CD4-positive, alpha-beta T cell (primary cell): Measurements from ENCODE around the gene CCDC186. TPM values are rescaled to one million over a fixed set of nuclear protein-coding genes. Genes with fewer than 3 reads are reported as not detected.

ENCODE experiments used
- ATAC-seq: fragments of 200-7000 bp; cut with Tn5 transposase; one replicate; pipeline ENCODE4 v1.10.0; 2022; ENCODE audit warnings: mild to moderate bottlenecking; ENCODE audit not compliant: poor library complexity
- CTCF ChIA-PET: fragments of 350-600 bp; sonication (Branson Sonifier 250); formaldehyde crosslinking; loops from one replicate; lab custom pipeline; 2021; ENCODE audit warnings: antibody characterized with exemption, inconsistent platforms; lab: Charles Lee
- POLR2A ChIA-PET: fragments of 350-600 bp; sonication (Branson Sonifier 250); formaldehyde crosslinking; loops from one replicate; lab custom pipeline; 2021; ENCODE audit warnings: antibody characterized with exemption, inconsistent platforms; lab: Charles Lee
- DNase-seq, 14 experiments: peaks; one replicate each; pipeline ENCODE4 v3.0.0-alpha.2; 2013 to 2020; ENCODE audit warnings: mixed read lengths in 2 of 14
- H3K27ac ChIP-seq, 2 donors: one replicate each; pipeline versions ENCODE4 v1.5.1 to v1.7.0; 2013; ENCODE audit warnings: low read length in 2 of 2, low read depth in 1 of 2, mild to moderate bottlenecking in 1 of 2
- H3K27me3 ChIP-seq, 2 experiments: 1 replicate in 1 of 2; 2 replicates in 1 of 2; pipeline versions ENCODE4 v1.6.1 to v1.7.0; 2013; ENCODE audit warnings: low read length in 2 of 2, control low read depth in 1 of 2, mild to moderate bottlenecking in 1 of 2, moderate library complexity in 1 of 2; ENCODE audit not compliant: insufficient read depth in 2 of 2, control insufficient read depth in 1 of 2
- H3K36me3 ChIP-seq: one replicate; pipeline ENCODE4 v1.6.1; 2013; ENCODE audit warnings: low read length, control low read depth; ENCODE audit not compliant: insufficient read depth
- H3K4me1 ChIP-seq: one replicate; pipeline ENCODE4 v1.6.1; 2013; ENCODE audit warnings: low read length, control low read depth; ENCODE audit not compliant: insufficient read depth
- H3K4me3 ChIP-seq: one replicate; pipeline ENCODE4 v1.5.1; 2013; ENCODE audit warnings: mild to moderate bottlenecking, low read length, moderate library complexity
- H3K9me3 ChIP-seq, 2 experiments: 1 replicate in 1 of 2; 2 replicates in 1 of 2; pipeline versions ENCODE4 v1.6.1 to v1.7.0; 2013; ENCODE audit warnings: low read length in 2 of 2, mild to moderate bottlenecking in 2 of 2, control low read depth in 1 of 2, moderate library complexity in 1 of 2; ENCODE audit not compliant: control insufficient read depth in 1 of 2, insufficient read depth in 1 of 2
- H3K27ac Mint-ChIP-seq: one replicate; pipeline ENCODE4 v1.8.0; 2020; ENCODE audit warnings: mixed read lengths
- H3K27me3 Mint-ChIP-seq: one replicate; pipeline ENCODE4 v1.8.0; 2021; ENCODE audit warnings: mixed read lengths
- H3K36me3 Mint-ChIP-seq: one replicate; pipeline ENCODE4 v1.8.0; 2021; ENCODE audit warnings: low read depth, mixed read lengths
- H3K4me1 Mint-ChIP-seq: one replicate; pipeline ENCODE4 v1.8.0; 2021; ENCODE audit warnings: low read depth, mixed read lengths
- H3K4me3 Mint-ChIP-seq: one replicate; pipeline ENCODE4 v1.8.0; 2020; ENCODE audit warnings: mild to moderate bottlenecking, mixed read lengths
- H3K9me3 Mint-ChIP-seq: one replicate; pipeline ENCODE4 v1.8.0; 2020; ENCODE audit warnings: mixed read lengths
- intact Hi-C, 2 experiments: fragments of 100-400 bp; cut with DNase I in 1 of 2; cut with micrococcal nuclease in 1 of 2; formaldehyde crosslinking; loops; one replicate each; pipeline versions ENCODE4 v1.15.1 to v1.9.0; 2023 to 2025; cut with DNase I, micrococcal nuclease
- total RNA-seq, 174 experiments: library from RNA in 2 of 174; stranded (reverse) in 2 of 174; gene quantifications; one replicate each; pipeline ENCODE4 v1.2.3 and lab custom pipeline; 2021 to 2026
- TF ChIP-seq, protein P1 (sequence below): fragments of 200-600 bp; IDR thresholded peaks from one replicate; pipeline ENCODE4 v1.8.0; 2022; ENCODE audit warnings: antibody characterized with exemption, mild to moderate bottlenecking

Gene CCDC186
- total RNA-seq, 2 experiments from 2014 or later, result 55.0 to 55.9 TPM

DNA sequence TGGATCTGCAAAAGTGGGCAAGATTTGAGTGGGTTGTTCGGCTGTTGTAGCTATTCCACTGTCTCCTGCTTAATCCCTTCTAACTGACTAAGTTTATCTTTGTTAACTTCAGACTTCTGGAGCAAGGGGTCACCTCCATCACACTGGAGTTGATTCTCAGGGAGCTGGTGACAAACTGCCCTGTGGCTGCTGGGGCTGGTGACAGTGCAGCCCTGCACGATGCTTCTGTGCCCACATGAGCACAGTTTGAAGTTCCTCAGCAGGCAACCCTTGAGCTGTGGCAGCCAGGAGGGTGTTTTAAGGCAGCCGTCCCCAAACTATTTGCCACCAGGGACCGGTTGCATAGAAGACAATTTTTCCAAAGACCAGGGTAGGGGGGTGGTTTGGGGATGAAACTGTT is 89.8 kb downstream of the CCDC186 start:
- Histone ChIP-seq H3K27me3 (no peaks in the 10 kb centered on the region), H3K27ac (no peak overlapping the region), H3K36me3 (no peaks in the 10 kb centered on the region), H3K4me3 (no peak overlapping the region), H3K9me3 (no peaks in the 10 kb centered on the region), H3K4me1 (no peaks in the 10 kb centered on the region)
- H3K9me3 Mint-ChIP-seq, result no peaks in the 10 kb centered on the region
- TF ChIP-seq, protein P1, sequence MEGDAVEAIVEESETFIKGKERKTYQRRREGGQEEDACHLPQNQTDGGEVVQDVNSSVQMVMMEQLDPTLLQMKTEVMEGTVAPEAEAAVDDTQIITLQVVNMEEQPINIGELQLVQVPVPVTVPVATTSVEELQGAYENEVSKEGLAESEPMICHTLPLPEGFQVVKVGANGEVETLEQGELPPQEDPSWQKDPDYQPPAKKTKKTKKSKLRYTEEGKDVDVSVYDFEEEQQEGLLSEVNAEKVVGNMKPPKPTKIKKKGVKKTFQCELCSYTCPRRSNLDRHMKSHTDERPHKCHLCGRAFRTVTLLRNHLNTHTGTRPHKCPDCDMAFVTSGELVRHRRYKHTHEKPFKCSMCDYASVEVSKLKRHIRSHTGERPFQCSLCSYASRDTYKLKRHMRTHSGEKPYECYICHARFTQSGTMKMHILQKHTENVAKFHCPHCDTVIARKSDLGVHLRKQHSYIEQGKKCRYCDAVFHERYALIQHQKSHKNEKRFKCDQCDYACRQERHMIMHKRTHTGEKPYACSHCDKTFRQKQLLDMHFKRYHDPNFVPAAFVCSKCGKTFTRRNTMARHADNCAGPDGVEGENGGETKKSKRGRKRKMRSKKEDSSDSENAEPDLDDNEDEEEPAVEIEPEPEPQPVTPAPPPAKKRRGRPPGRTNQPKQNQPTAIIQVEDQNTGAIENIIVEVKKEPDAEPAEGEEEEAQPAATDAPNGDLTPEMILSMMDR, result no peak
- H3K27me3 Mint-ChIP-seq, result no peaks in the 10 kb centered on the region
- no peaks in the 10 kb centered on the region for H3K36me3 Mint-ChIP-seq
- POLR2A ChIA-PET, result no interaction called here
- intact Hi-C loops, result no loop called here
- CTCF ChIA-PET, result no interaction called here
- H3K4me1 Mint-ChIP-seq, result no peaks in the 10 kb centered on the region
- no peak overlapping the region for H3K4me3 Mint-ChIP-seq
- H3K27ac Mint-ChIP-seq, result no peak overlapping the region
- ATAC-seq (peak; percentile 62), DNase-seq (no peak)

DNA sequence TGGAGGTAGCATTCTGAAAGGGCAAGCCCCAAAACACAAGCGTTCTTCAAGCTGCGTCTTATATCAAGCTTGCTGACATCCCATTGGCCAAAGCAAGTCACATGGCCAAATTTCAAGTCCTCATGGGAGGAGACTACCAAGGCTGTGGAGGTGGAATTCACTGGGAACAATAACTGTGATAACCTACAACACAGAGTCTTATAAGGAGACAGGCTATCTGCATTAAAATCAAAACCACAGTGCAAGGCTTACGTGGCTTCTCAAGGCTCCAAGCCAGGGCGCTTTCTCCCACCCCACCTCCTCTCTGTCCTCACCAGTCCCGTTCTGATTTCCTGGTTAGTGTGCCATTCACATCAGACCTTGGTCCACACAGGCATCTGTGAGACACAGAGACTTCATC is 91.0 kb downstream of the CCDC186 start:
- ATAC-seq (peak; percentile 53), DNase-seq (no peak)
- POLR2A ChIA-PET, result interaction anchor here (0.6 to 1.3 kb wide), 3 partner anchors 14 to 118 kb away, joined by 3 to 4 read pairs (median 4); partner anchors contain the start of gene CCDC186
- H3K36me3 Mint-ChIP-seq, result no peaks in the 10 kb centered on the region
- H3K27me3 Mint-ChIP-seq, result no peaks in the 10 kb centered on the region
- CTCF ChIA-PET, result no interaction called here
- no peaks in the 10 kb centered on the region for H3K27me3 ChIP-seq
- no peaks in the 10 kb centered on the region for H3K4me1 ChIP-seq
- no peak overlapping the region for H3K27ac ChIP-seq
- H3K27ac Mint-ChIP-seq, result no peak overlapping the region
- H3K4me1 Mint-ChIP-seq, result no peaks in the 10 kb centered on the region
- TF ChIP-seq, protein P1, result no peak
- no peak overlapping the region for H3K4me3 ChIP-seq
- no peaks in the 10 kb centered on the region for H3K9me3 Mint-ChIP-seq
- H3K9me3 ChIP-seq, result no peaks in the 10 kb centered on the region
- no peaks in the 10 kb centered on the region for H3K36me3 ChIP-seq
- no peak overlapping the region for H3K4me3 Mint-ChIP-seq
- intact Hi-C loops, result no loop called here

DNA sequence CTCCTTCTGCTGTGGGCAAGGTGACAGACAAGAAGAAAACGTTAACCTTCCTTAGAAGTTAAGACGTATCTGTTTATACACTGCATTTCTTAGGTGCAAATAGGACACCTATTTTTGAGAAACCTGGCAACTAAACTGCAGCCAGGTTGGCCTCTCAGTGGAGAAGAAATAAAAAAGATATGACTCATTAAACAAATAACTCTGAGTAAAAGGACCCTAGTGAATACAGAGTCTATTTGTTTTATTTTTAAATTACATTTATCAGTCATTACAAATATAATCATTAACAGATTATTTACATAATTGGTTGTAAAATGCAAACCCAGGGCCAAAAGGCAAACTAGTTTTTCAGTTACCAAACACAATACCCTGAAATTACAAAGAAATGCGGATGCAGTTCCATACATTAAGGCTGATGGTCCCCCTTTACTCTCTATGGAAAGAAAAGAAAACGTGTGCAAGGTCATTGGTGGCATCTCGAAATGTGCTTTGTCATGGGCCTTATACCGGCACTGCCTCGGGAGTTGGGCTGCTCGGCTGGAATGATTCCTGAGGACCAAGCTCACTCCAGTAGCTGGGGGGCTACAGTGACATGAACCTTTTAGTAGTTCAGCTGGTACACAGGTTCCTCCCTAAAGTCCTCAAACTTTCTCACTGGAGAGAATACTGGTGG is 92.0 kb downstream of the CCDC186 start:
- Histone ChIP-seq H3K27me3 (no peaks in the 10 kb centered on the region), H3K4me3 (no peak overlapping the region), H3K27ac (no peak overlapping the region), H3K36me3 (no peaks in the 10 kb centered on the region), H3K4me1 (no peaks in the 10 kb centered on the region), H3K9me3 (no peaks in the 10 kb centered on the region)
- TF ChIP-seq, protein P1, result no peak
- CTCF ChIA-PET, result no interaction called here
- DNase-seq (no peak), ATAC-seq (no peak)
- intact Hi-C loops, result no loop called here
- Mint-ChIP-seq H3K4me3 (no peak overlapping the region), H3K36me3 (no peaks in the 10 kb centered on the region), H3K4me1 (no peaks in the 10 kb centered on the region), H3K9me3 (no peaks in the 10 kb centered on the region), H3K27me3 (no peaks in the 10 kb centered on the region), H3K27ac (no peak overlapping the region)
- POLR2A ChIA-PET, result interaction anchor here (0.9 to 1.3 kb wide), 2 partner anchors 13 to 92 kb away, joined by 4 read pairs; partner anchors contain the start of gene CCDC186
